ENCODE results near the gene C14orf132.

- TF ChIP-seq POLR2AphosphoS5 (IDR thresholded peaks at IDR 0.05) (peak in 1 of 2 donors; percentile 34), POLR2A (IDR thresholded peaks at IDR 0.05) (no peak), EP300 (IDR thresholded peaks at IDR 0.05) (no peak)
- TF ChIP-seq, protein P1, sequence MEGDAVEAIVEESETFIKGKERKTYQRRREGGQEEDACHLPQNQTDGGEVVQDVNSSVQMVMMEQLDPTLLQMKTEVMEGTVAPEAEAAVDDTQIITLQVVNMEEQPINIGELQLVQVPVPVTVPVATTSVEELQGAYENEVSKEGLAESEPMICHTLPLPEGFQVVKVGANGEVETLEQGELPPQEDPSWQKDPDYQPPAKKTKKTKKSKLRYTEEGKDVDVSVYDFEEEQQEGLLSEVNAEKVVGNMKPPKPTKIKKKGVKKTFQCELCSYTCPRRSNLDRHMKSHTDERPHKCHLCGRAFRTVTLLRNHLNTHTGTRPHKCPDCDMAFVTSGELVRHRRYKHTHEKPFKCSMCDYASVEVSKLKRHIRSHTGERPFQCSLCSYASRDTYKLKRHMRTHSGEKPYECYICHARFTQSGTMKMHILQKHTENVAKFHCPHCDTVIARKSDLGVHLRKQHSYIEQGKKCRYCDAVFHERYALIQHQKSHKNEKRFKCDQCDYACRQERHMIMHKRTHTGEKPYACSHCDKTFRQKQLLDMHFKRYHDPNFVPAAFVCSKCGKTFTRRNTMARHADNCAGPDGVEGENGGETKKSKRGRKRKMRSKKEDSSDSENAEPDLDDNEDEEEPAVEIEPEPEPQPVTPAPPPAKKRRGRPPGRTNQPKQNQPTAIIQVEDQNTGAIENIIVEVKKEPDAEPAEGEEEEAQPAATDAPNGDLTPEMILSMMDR (IDR thresholded peaks at IDR 0.05), result no peak
Observed at GRCh38 chr14:96125536-96125935, 86.4 kb downstream of the C14orf132 start.
